Measurements from ENCODE around the gene CPVL.

CPVL gene

DNA sequence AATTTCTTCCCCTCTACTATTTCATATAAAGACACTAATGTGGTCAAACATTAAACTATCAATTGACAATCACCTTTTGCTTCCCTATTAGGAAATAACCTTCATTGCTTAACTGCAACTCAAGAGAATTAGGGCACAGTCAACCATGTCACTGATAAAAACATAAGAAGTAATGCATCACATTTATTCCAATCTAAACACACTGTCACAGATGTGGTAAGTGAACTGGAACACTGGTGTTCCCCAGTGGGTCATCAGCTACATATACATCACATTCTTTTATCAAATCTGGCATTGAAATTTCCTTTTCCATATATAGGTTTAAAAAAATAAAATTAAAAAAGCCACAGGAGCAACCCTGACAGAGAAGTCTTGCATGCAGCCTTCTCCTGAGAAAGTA is 191.9 kb downstream of the CPVL start:
- Histone ChIP-seq H3K27ac (ENCODE audit: low read depth, low read length) (no peak overlapping the region), H3K4me1 (ENCODE audit: control insufficient read depth, low read depth, low read length) (peaks cover 1% of the 10 kb centered on the region), H3K18ac (ENCODE audit: low read length) (no peak overlapping the region), H3K4ac (ENCODE audit: low read depth, low read length) (no peak overlapping the region), H3K79me2 (ENCODE audit: control insufficient read depth, insufficient read depth, low read length) (no peaks in the 10 kb centered on the region), H3K27me3 (ENCODE audit: insufficient read depth, low read length, poor library complexity) (peaks cover 8% of the 10 kb centered on the region), H3K56ac (ENCODE audit: low read length) (no peak overlapping the region), H2BK15ac (replicated peaks; ENCODE audit: low read depth) (no peak overlapping the region), H3K9ac (ENCODE audit: low read length) (no peak overlapping the region), H3K36me3 (ENCODE audit: control insufficient read depth, insufficient read depth, low read length) (no peaks in the 10 kb centered on the region), H3K79me1 (ENCODE audit: low read length) (no peaks in the 10 kb centered on the region), H3K4me3 (ENCODE audit: low read length) (no peak overlapping the region), H3K4me2 (ENCODE audit: low read length) (no peak overlapping the region), H4K8ac (ENCODE audit: low read depth, low read length) (no peak overlapping the region), H2AK5ac (ENCODE audit: low read length) (no peak overlapping the region), H2BK5ac (ENCODE audit: low read length) (no peak overlapping the region), H3K23ac (ENCODE audit: low read length) (no peak overlapping the region), H4K5ac (ENCODE audit: low read length) (no peak overlapping the region), H2BK120ac (ENCODE audit: low read depth, low read length) (no peak overlapping the region)
- DNase-seq: no peak

DNA sequence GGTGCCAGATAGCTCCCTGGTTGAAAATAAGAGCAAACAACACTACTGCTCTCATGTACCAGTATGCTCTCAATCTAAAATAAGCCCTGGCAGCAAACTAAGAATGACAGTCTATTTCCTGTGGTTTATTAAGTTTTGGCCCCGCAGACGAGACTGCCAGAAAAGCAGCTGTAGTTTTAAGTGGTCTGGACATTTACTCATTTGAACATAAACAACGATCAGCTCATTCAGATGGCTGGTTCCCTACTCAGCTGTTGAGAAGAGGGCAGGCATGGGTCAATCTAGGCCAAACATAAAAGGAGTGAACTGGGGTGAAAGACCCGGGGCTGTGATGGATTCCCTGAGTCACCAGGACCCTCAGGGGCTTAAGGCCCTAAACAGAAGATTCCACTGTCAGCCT is 192.7 kb downstream of the CPVL start:
- no peak overlapping the region for H3K9ac ChIP-seq (ENCODE audit: low read length)
- H3K18ac ChIP-seq (ENCODE audit: low read length): no peak overlapping the region
- H2BK120ac ChIP-seq (ENCODE audit: low read depth, low read length): no peak overlapping the region
- H2AK5ac ChIP-seq (ENCODE audit: low read length): no peak overlapping the region
- H3K56ac ChIP-seq (ENCODE audit: low read length): no peak overlapping the region
- H3K4me1 ChIP-seq (ENCODE audit: control insufficient read depth, low read depth, low read length): no peaks in the 10 kb centered on the region
- H3K4me3 ChIP-seq (ENCODE audit: low read length): no peak overlapping the region
- H2BK5ac ChIP-seq (ENCODE audit: low read length): no peak overlapping the region
- WGBS (ENCODE audit: extremely low coverage, insufficient coverage, low lambda C conversion rate): no CpG with 5 or more reads among the region's 4 CpGs
- DNase-seq: no peak
- no peaks in the 10 kb centered on the region for H3K79me2 ChIP-seq (ENCODE audit: control insufficient read depth, insufficient read depth, low read length)
- no peak overlapping the region for H2BK15ac ChIP-seq (replicated peaks; ENCODE audit: low read depth)
- H3K27me3 ChIP-seq (ENCODE audit: insufficient read depth, low read length, poor library complexity): peaks cover 8% of the 10 kb centered on the region
- H4K8ac ChIP-seq (ENCODE audit: low read depth, low read length): no peak overlapping the region
- no peak overlapping the region for H3K27ac ChIP-seq (ENCODE audit: low read depth, low read length)
- H3K36me3 ChIP-seq (ENCODE audit: control insufficient read depth, insufficient read depth, low read length): no peaks in the 10 kb centered on the region
- H4K5ac ChIP-seq (ENCODE audit: low read length): no peak overlapping the region
- no peak overlapping the region for H3K4me2 ChIP-seq (ENCODE audit: low read length)
- no peaks in the 10 kb centered on the region for H3K79me1 ChIP-seq (ENCODE audit: low read length)
- H3K4ac ChIP-seq (ENCODE audit: low read depth, low read length): no peak overlapping the region
- no peak overlapping the region for H3K23ac ChIP-seq (ENCODE audit: low read length)

All from mesendoderm (in vitro differentiated cells).